Mucosa of descending colon (tissue), 3 donors: ENCODE data around the gene CDC42EP4. TPM values are rescaled to one million over a fixed set of nuclear protein-coding genes. Genes with fewer than 3 reads are reported as not detected.

Source experiments
- ATAC-seq: fragments of 200-7000 bp; cut with Tn5 transposase; one replicate; pipeline ENCODE4 v1.9.1; 2020; ENCODE audit warnings: mild to moderate bottlenecking, moderate library complexity
- DNase-seq, 3 donors: peaks; one replicate each; pipeline ENCODE4 v3.0.0-alpha.2; 2020
- H3K36me3 ChIP-seq: fragments of 200-600 bp; one replicate; pipeline ENCODE4 v1.8.0; 2021; ENCODE audit warnings: low read depth, mild to moderate bottlenecking
- H3K4me1 ChIP-seq: fragments of 200-600 bp; one replicate; pipeline ENCODE4 v1.8.0; 2021; ENCODE audit warnings: low read depth, mild to moderate bottlenecking
- H3K4me3 ChIP-seq: fragments of 200-600 bp; one replicate; pipeline ENCODE4 v1.8.0; 2021; ENCODE audit warnings: mild to moderate bottlenecking
- H3K9me3 ChIP-seq: fragments of 200-600 bp; one replicate; pipeline ENCODE4 v1.8.0; 2021; ENCODE audit warnings: mild to moderate bottlenecking
- CTCF ChIP-seq: fragments of 200-600 bp; IDR thresholded peaks from one replicate; pipeline ENCODE4 v1.8.0; 2022; ENCODE audit warnings: antibody characterized with exemption, mild to moderate bottlenecking
- intact Hi-C, 2 donors: fragments of 100-400 bp; cut with DNase I in 1 of 2; cut with micrococcal nuclease in 1 of 2; formaldehyde crosslinking; loops; one replicate each; pipeline versions ENCODE4 v1.11.0 to v1.11.1; 2022; cut with DNase I, micrococcal nuclease
- total RNA-seq, 3 donors: library from RNA; stranded (reverse); fragmentation: NEBNext Ultra II Directional in 2 of 3; extraction: Animal tissue kit (Norgen Biotek cat#: 25700) in 2 of 3; gene quantifications; one replicate each; pipeline versions ENCODE4 v1.2.1 to v1.2.4, GENCODE V29; 2021 to 2023
- donor health status: DM: no; HTN: no; CAD: no; lungs with moderate emphysema.
- donor health status: DM: no; HTN: no; CAD: no.
- donor health status: DM: no; HTN: yes; CAD: no.

The CDC42EP4 gene
- total RNA-seq, 3 donors from 2014 or later, result 54.6 to 95.2 (median 75.9) TPM

GRCh38 chr17:73285916-73286862 is 25.6 kb downstream of the CDC42EP4 start:
- no peaks in the 10 kb centered on the region for H3K36me3 ChIP-seq
- H3K9me3 ChIP-seq, result no peaks in the 10 kb centered on the region
- no peak for TF ChIP-seq CTCF
- DNase-seq (no peak), ATAC-seq (no peak)
- H3K4me1 ChIP-seq, result peaks cover 32% of the 10 kb centered on the region
- intact Hi-C loops, result no loop called here
- no peak overlapping the region for H3K4me3 ChIP-seq

GRCh38 chr17:73285603-73285908 is 26.2 kb downstream of the CDC42EP4 start:
- Histone ChIP-seq H3K9me3 (no peaks in the 10 kb centered on the region), H3K36me3 (no peaks in the 10 kb centered on the region), H3K4me1 (peaks cover 26% of the 10 kb centered on the region), H3K4me3 (no peak overlapping the region)
- intact Hi-C loops, result no loop called here
- TF ChIP-seq CTCF, result no peak
- ATAC-seq, result no peak
- no peak for DNase-seq

- peaks cover 22% of the 10 kb centered on the region for H3K4me1 ChIP-seq
- H3K9me3 ChIP-seq, result no peaks in the 10 kb centered on the region
- intact Hi-C loops, result no loop called here
- no peak overlapping the region for H3K4me3 ChIP-seq
- no peak for TF ChIP-seq CTCF
- no peak for ATAC-seq
- no peak for DNase-seq
- H3K36me3 ChIP-seq, result no peaks in the 10 kb centered on the region
These were observed 26.7 kb downstream of the CDC42EP4 start for GRCh38 chr17:73284906-73285602.

- peaks cover 21% of the 10 kb centered on the region for H3K4me1 ChIP-seq
- DNase-seq (no peak), ATAC-seq (no peak)
- no peaks in the 10 kb centered on the region for H3K9me3 ChIP-seq
- no peak overlapping the region for H3K4me3 ChIP-seq
- intact Hi-C loops, result no loop called here
- H3K36me3 ChIP-seq, result no peaks in the 10 kb centered on the region
- no peak for TF ChIP-seq CTCF
These were observed 27.4 kb downstream of the CDC42EP4 start for GRCh38 chr17:73284354-73284753.

GRCh38 chr17:73283841-73284282 is 27.9 kb downstream of the CDC42EP4 start:
- no peak for TF ChIP-seq CTCF
- Histone ChIP-seq H3K9me3 (no peaks in the 10 kb centered on the region), H3K36me3 (no peaks in the 10 kb centered on the region), H3K4me1 (peaks cover 22% of the 10 kb centered on the region), H3K4me3 (no peak overlapping the region)
- intact Hi-C loops, result no loop called here
- ATAC-seq (no peak), DNase-seq (no peak)
